Right ventricle myocardium superior (tissue), 1 donor: ENCODE measurements around the gene ADAMTSL3. TPM values are rescaled to one million over a fixed set of nuclear protein-coding genes. Genes with fewer than 3 reads are reported as not detected.

ENCODE experiments used
- ATAC-seq: fragments of 200-7000 bp; cut with Tn5 transposase; one replicate; pipeline ENCODE4 v1.9.1; 2020; ENCODE audit warnings: mild to moderate bottlenecking; ENCODE audit not compliant: poor library complexity
- DNase-seq: peaks from one replicate; pipeline ENCODE4 v3.0.0-alpha.2; 2020
- intact Hi-C: fragments of 100-400 bp; cut with DNase I; formaldehyde crosslinking; loops from one replicate; pipeline ENCODE4 v1.11.2; 2022
- total RNA-seq: library from RNA; stranded (reverse); fragmentation: NEBNext Ultra II Directional; extraction: Animal tissue kit (Norgen Biotek cat#: 25700); gene quantifications from one replicate; pipeline ENCODE4 v1.2.1, GENCODE V29; 2021
- donor health status: DM: no; HTN: yes; CAD: no; lungs with severe emphysema.

ADAMTSL3 gene
- total RNA-seq, 1 donor from 2014 or later: 10.5 TPM

DNA sequence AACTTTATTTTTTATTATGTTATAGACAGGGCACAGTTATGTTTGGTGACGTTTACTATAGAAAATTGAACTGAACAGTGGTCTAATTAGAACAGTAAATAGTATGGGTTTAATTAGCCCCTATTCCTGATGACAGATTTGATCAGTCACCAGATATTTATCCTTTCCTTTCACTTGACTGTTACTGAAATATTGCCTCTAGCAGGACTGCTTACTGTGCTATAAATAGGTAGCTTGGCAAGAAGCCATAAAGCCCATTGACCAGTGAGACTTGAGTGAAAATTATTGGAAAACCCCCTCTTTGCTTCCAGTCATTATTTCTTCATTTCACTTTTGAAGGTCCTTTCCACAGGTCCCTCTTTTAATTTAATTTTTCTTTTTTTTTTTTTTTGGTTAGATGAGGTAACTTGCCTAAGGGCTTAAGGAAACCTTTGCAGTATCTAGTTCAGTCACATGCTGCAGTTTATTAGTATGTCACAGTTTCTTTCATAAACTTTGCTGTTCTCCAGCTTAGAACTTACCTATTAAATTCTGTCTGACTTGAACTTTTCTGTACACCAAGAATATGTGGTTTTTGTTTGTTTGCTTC lies 115.6 kb downstream of the ADAMTSL3 start:
- no peak for ATAC-seq
- intact Hi-C loops: no loop called here

DNA sequence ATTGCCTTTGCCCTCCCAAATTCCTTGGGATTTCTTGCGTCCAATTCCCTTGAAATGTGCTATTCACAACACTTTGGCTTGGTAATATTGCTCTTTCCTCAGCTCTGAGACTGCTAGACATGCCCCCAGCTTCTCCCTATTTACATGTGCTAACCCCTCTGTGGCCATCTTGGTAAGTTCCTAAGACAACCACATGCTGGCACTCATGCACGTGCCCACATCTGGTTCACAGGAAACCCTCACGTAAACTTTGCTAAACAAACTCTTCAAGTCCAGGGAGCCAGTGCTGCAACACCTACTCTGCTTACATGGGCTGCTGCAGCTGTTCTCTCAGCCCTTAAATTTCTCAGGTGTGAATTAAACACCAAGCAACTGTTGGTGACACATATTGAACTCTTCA lies 121.8 kb downstream of the ADAMTSL3 start:
- ATAC-seq (no peak), DNase-seq (no peak)
- intact Hi-C loops: no loop called here

More for the DNA sequence above, 115.6 kb downstream of the ADAMTSL3 start:
- no peak for DNase-seq

- DNase-seq (no peak), ATAC-seq (no peak)
- intact Hi-C loops: no loop called here
These were observed 123.1 kb downstream of the ADAMTSL3 start for GRCh38 chr15:83776986-83777385.

GRCh38 chr15:83783227-83783626 lies 129.3 kb downstream of the ADAMTSL3 start:
- ATAC-seq: no peak
- intact Hi-C loops: no loop called here
- DNase-seq: no peak

DNA sequence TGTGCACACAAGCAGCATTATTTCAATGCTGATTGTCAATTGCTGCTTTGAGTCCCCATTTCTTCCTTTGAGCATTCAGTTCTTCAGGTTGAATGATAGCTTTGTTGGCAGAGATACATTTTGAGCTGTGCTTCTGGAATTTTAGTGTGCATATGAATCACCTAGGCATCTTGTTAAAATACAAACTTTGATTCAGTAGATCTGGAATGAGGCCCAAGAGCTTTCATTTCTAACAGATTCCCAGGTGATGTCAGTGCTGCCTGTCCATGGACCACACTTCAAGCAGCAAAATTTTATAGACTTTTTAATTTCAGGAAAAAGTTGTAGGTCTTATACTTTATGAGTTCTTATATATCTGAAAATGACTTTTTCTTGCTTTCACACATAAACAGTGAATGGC lies 131.1 kb downstream of the ADAMTSL3 start:
- ATAC-seq (no peak), DNase-seq (no peak)
- intact Hi-C loops: no loop called here

DNA sequence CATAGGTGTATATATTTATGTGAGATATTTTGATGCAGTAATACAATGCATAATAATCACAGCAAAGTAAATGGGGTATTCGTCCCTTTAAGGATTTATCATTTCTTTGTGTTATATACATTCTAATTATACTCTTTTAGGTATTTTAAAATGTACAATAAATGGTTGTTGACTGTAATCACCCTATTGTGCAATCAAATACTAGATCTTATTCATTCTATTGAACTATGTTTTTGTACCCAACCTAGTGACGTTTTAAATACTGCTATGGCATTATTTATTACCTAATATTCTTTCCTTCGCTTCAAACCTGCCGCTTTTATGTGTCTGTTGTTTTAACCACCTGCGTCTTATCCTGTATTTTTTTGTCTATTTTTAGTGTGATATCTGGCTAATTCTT lies 132.4 kb downstream of the ADAMTSL3 start:
- DNase-seq (no peak), ATAC-seq (no peak)
- intact Hi-C loops: no loop called here

DNA sequence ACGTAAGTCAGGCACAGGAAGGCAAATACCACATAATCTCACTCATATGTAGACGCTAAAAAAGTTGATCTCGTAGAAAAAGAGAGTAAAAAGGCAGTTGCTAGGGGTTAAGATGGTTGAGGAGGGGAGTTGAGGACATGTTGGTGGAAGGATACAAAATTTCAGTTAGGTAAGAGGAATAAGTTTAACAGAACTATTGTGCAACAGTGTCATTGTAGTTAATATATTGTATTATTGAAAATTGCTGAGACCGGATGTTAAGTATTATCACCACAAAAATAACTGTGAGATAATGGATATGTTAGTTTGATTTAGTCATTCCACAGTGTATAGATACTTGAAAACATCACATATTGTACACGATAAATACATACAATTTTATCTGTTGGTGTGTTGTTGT lies 139.1 kb downstream of the ADAMTSL3 start:
- ATAC-seq: no peak
- DNase-seq: no peak
- intact Hi-C loops: no loop called here

DNA sequence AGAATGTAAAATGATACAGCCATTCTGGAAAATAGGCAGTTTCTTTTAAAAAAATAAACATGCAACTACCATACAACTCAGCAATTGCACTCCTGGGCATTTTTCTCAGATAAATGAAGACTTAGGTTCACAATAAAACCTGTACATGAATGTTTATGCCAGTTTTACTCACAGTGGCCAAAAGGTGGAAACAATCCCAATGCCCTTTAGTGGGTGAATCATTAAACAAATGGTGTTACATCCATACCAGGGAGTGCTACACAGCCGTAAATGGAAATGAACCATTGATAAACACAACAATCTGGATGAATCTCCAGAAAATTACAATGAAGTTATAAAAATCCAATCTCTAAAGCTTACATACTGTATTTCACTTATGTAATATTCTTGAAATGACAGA lies 140.3 kb downstream of the ADAMTSL3 start:
- DNase-seq (no peak), ATAC-seq (no peak)
- intact Hi-C loops: no loop called here

- DNase-seq: no peak
- intact Hi-C loops: no loop called here
- ATAC-seq: no peak
These were observed 155.4 kb downstream of the ADAMTSL3 start for GRCh38 chr15:83809345-83809744.

DNA sequence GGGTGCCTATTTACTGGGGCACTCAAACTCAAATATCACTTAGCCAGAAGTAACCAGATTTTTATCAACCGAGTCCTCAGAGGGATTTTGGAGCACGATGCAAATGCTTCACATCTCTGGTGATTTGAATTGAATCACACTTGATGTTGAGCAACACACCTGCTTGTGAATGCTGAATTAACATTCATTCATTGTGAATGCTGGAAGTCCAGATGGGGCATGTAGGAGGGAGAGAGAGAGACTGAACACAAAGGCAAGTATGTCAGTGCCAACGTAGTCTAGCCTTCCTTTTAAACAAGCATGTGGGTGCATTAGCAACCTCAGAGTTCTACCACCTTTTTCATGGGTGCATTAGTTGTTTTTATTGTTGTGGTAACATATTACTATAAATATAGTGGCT lies 156.2 kb downstream of the ADAMTSL3 start:
- no peak for ATAC-seq
- intact Hi-C loops: no loop called here
- no peak for DNase-seq

- intact Hi-C loops: no loop called here
- ATAC-seq (no peak), DNase-seq (no peak)
These were observed 159.8 kb downstream of the ADAMTSL3 start for GRCh38 chr15:83813682-83814081.

DNA sequence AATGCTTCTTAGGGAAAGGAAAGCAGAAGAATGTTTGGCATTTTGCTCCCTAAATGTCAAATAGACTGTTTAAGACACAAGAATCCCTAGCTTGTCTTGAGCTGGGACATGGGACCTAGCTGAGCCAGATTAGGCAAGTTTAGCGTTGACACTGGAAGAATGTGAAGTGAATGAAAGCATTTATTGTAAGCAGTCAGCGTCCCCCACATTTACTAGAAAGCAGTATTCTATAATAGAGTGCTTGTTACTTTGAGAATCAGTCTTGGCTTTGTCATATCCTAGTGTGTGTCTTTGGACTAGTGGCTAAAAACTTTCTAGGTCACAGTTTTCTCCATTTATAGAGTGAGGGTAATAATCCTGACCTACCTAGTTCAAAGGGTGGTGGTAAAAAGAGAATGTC lies 161.6 kb downstream of the ADAMTSL3 start:
- intact Hi-C loops: no loop called here
- DNase-seq: no peak
- ATAC-seq: peak; percentile 42

DNA sequence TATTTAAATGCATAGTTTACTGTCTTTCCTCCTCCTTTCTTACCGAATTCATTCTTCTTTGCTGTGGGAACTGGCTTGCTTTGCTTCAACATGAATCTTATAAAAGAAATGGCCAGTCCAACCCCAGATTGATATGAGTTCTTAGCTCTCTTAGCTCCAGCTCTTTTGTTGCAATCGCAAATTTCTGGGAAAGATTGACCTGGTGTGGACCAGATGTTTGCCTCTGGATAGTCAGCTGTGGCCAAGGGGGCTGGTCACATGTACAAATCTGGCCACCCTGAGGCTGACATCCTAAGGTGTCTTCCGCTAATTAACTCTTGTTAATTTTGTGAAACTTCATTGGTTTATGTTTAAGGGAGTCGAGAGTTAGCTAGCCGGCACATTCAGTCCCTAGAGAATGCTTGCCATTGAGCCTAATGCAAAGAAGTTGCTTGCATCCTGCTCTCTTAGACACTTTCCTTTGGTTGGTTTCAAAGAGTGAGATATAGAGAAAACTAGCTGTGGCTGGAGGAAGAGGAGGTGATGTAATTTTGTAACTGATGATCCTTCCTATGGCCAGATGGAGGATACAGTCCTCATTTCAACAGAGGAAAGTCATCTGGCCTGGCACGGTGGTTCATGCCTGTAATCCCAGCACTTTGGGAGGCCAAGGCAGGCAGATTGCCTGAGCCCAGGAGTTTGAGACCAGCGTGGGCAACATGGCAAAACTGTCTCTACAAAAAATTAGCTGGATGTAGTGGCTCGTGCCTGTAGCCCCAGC lies 162.4 kb downstream of the ADAMTSL3 start:
- no peak for DNase-seq
- intact Hi-C loops: no loop called here
- peak; percentile 68 for ATAC-seq

DNA sequence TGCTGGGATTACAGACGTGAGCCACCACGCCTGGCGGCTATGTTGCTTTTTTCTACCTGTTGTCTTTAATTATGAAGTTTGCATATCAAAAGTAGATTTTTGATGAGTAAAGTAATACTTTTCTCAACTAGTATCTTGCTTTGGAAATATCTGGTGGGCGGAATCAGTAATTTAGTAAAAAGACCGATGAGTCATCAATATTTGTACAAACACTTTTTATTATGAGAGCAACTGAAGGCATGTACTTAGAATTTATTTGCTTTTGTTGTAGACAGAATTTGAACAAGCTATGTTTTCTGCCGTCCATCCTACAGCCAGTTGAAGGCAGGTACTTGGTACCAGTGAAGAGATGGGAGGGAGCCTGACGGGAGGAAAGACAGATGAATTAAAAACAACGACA lies 164.7 kb downstream of the ADAMTSL3 start:
- intact Hi-C loops: no loop called here
- DNase-seq (no peak), ATAC-seq (no peak)

GRCh38 chr15:83830381-83830780 lies 176.5 kb downstream of the ADAMTSL3 start:
- intact Hi-C loops: no loop called here
- ATAC-seq: no peak
- no peak for DNase-seq

- ATAC-seq: no peak
- intact Hi-C loops: no loop called here
These were observed 179.6 kb downstream of the ADAMTSL3 start for GRCh38 chr15:83833569-83833968.

GRCh38 chr15:83835479-83835878 lies 181.6 kb downstream of the ADAMTSL3 start:
- DNase-seq: no peak
- intact Hi-C loops: no loop called here
- ATAC-seq: no peak

More at GRCh38 chr15:83833569-83833968, 179.6 kb downstream of the ADAMTSL3 start:
- DNase-seq: no peak

- intact Hi-C loops: no loop called here
- DNase-seq: peak; percentile 55
- ATAC-seq: no peak
These were observed 184.1 kb downstream of the ADAMTSL3 start for GRCh38 chr15:83837945-83838571.

- ATAC-seq (no peak), DNase-seq (no peak)
- intact Hi-C loops: no loop called here
These were observed 184.8 kb downstream of the ADAMTSL3 start for GRCh38 chr15:83838763-83839162.

DNA sequence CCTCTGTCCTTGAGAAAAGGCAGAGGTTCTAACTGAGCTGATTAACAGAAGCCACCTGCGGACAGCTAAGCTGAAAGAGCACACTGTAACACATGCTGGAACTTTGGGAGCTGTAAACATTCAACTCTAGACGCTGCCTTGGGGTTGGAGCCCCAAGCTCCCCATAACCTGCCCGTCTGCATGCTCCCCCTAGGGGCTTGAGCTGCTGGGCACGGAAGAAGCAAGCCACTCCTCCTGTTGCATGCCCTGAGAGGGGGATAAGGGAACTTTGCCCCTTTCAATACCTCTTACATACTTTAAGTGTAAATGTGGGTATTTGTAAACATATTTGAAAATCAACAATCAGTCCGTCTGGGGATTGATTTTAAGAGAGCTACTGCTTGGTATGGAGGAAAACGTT lies 188.4 kb downstream of the ADAMTSL3 start:
- no peak for ATAC-seq
- intact Hi-C loops: no loop called here
- no peak for DNase-seq
